Activated T-helper 1 cell treated with anti-CD3 and anti-CD28 coated beads, Interleukin-12 subunit alpha, Interleukin-12 subunit beta, Interleukin-2, Interleukin-4 antibody, amounts not matched to agents 30 ng/mL and 10 ng/mL and 1 ng/mL, durations not matched to agents 14 hours and 24 hours and 36 hours (primary cell): ENCODE measurements around the gene PHETA2. TPM values are rescaled to one million over a fixed set of nuclear protein-coding genes. Genes with fewer than 3 reads are reported as not detected.
"Not testable (repeated sequence)": the region's sequence is repeated elsewhere in the genome, so short reads cannot be mapped to it uniquely, and the experiment has no call there.

Experiments
- DNase-seq: peaks from one replicate; pipeline ENCODE4 v3.0.0; 2021; ENCODE audit warnings: low spot score
- H3K27ac Mint-ChIP-seq: one replicate; pipeline ENCODE4 v1.8.0; 2021; ENCODE audit warnings: mild to moderate bottlenecking, mixed read lengths
- H3K27me3 Mint-ChIP-seq: one replicate; pipeline ENCODE4 v1.8.0; 2022; ENCODE audit warnings: mild to moderate bottlenecking, moderate library complexity, mixed read lengths; ENCODE audit not compliant: insufficient read depth
- H3K36me3 Mint-ChIP-seq: one replicate; pipeline ENCODE4 v1.8.0; 2021; ENCODE audit warnings: low read depth, mixed read lengths
- H3K4me1 Mint-ChIP-seq: one replicate; pipeline ENCODE4 v1.8.0; 2021; ENCODE audit warnings: low read depth, mixed read lengths
- H3K4me3 Mint-ChIP-seq: one replicate; pipeline ENCODE4 v1.8.0; 2021; ENCODE audit warnings: mild to moderate bottlenecking, moderate library complexity, mixed read lengths
- H3K9me3 Mint-ChIP-seq: one replicate; pipeline ENCODE4 v1.8.0; 2021; ENCODE audit warnings: mixed read lengths
- intact Hi-C: fragments of 100-400 bp; cut with micrococcal nuclease; formaldehyde crosslinking; loops from one replicate; pipeline ENCODE4 v1.15.1; 2024
- total RNA-seq: library from RNA; stranded (reverse); gene quantifications from 2 replicates; pipeline ENCODE4 v1.2.3, GENCODE V29; 2022

PHETA2 gene
- total RNA-seq, 1 donor from 2014 or later = 5.6 TPM

DNA sequence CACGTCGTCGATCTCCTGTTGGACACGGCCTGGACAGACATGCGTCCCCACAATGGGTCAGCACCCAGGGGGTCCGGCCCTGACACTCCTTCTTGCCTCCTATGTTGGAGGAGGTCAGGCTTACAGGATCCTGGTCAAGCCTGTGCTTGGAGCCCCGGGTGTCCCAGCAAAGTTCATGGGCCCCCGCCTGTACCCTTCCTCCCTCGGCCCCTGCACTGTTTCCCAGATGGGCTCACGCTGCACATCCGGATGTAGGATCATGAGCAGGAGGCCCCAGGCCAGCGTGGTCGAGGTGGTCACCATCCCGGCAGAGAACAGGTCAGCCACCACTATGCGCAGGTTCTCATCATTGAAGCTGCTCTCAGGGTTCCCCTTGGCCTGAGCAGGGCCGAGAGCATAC lies 53.6 kb downstream of the PHETA2 start:
- no peak for DNase-seq
- H3K4me1 Mint-ChIP-seq = no peaks in the 10 kb centered on the region
- no peak overlapping the region for H3K4me3 Mint-ChIP-seq
- no peaks in the 10 kb centered on the region for H3K36me3 Mint-ChIP-seq
- no peak overlapping the region for H3K27ac Mint-ChIP-seq
- H3K9me3 Mint-ChIP-seq = no peaks in the 10 kb centered on the region
- intact Hi-C loops = no loop called here
- H3K27me3 Mint-ChIP-seq = no peaks in the 10 kb centered on the region

- H3K36me3 Mint-ChIP-seq, H3K4me1 Mint-ChIP-seq, intact Hi-C loops, DNase-seq, H3K9me3 Mint-ChIP-seq, H3K27ac Mint-ChIP-seq, H3K27me3 Mint-ChIP-seq, H3K4me3 Mint-ChIP-seq: not testable (repeated sequence)
Observed at GRCh38 chr22:42128007-42128406, 54.0 kb downstream of the PHETA2 start.

Other genes with a start within 250 kb of the PHETA2 start
- 235 and 245 TPM in 2 replicates for gene SREBF2, start 241.1 kb upstream of the PHETA2 start, total RNA-seq
- 5.8 and 6.1 TPM in 2 replicates for gene SHISA8, start 159.2 kb upstream of the PHETA2 start, total RNA-seq
- 3.0 and 3.2 TPM in 2 replicates for gene TNFRSF13C, start 147.4 kb upstream of the PHETA2 start, total RNA-seq
- gene CENPM, start 127.1 kb upstream of the PHETA2 start, total RNA-seq = 82.0 and 84.6 TPM in 2 replicates
- gene SEPTIN3, start 104.8 kb upstream of the PHETA2 start, total RNA-seq = 7.0 and 7.9 TPM in 2 replicates
- 1.5 and 2.3 TPM in 2 replicates for gene WBP2NL, start 75.5 kb upstream of the PHETA2 start, total RNA-seq
- 30.5 and 30.9 TPM in 2 replicates for gene NAGA, start 3.4 kb upstream of the PHETA2 start, total RNA-seq
- 53.9 and 58.2 TPM in 2 replicates for gene SMDT1, start 5.5 kb downstream of the PHETA2 start, total RNA-seq
- gene NDUFA6, start 16.5 kb downstream of the PHETA2 start, total RNA-seq = 81.6 and 85.8 TPM in 2 replicates
- gene CYP2D6, start 56.6 kb downstream of the PHETA2 start, total RNA-seq = 4.1 and 4.6 TPM in 2 replicates
- gene TCF20, start 196.4 kb downstream of the PHETA2 start, total RNA-seq = 82.9 and 83.9 TPM in 2 replicates